Upper lobe of left lung (tissue), 4 donors: ENCODE measurements around the gene NLRP14.

ENCODE experiments used
- CTCF ChIP-seq, 6 experiments: fragments of 450-650 bp in 4 of 6; fragments of 200-600 bp in 2 of 6; sonication (generic) in 2 of 6; IDR thresholded peaks; one replicate each; pipeline ENCODE4 v1.5.1; 2016 to 2019; ENCODE audit warnings: antibody characterized with exemption in 6 of 6
- EP300 ChIP-seq, 4 donors: sonication (generic); formaldehyde crosslinking; IDR thresholded peaks; one replicate each; pipeline ENCODE4 v1.5.1; 2017; ENCODE audit warnings: antibody characterized with exemption in 4 of 4, control low read depth in 2 of 4
- POLR2A ChIP-seq, 4 donors: fragments of 450-650 bp; IDR thresholded peaks; one replicate each; pipeline ENCODE4 v1.5.1; 2016 to 2017; ENCODE audit warnings: antibody characterized with exemption in 4 of 4, mild to moderate bottlenecking in 2 of 4
- POLR2AphosphoS5 ChIP-seq, 2 donors: sonication (generic); formaldehyde crosslinking; IDR thresholded peaks; one replicate each; pipeline ENCODE4 v1.5.1; 2017; ENCODE audit warnings: antibody characterized with exemption in 2 of 2

- TF ChIP-seq CTCF (IDR thresholded peaks at IDR 0.05): no peak
- TF ChIP-seq POLR2A (IDR thresholded peaks at IDR 0.05): no peak
- no peak for TF ChIP-seq EP300 (IDR thresholded peaks at IDR 0.05)
- no peak for TF ChIP-seq POLR2AphosphoS5 (IDR thresholded peaks at IDR 0.05)
Observed at GRCh38 chr11:7077101-7077500, 56.8 kb downstream of the NLRP14 start.
